PC-9 (cell line): Measurements from ENCODE around the gene MC4R. TPM values are rescaled to one million over a fixed set of nuclear protein-coding genes. Genes with fewer than 3 reads are reported as not detected.

Experiments used
- BruUV-seq: library from RNA; stranded (reverse); fragments of 400-500 nt; replicated peaks from 2 replicates; lab custom pipeline; 2021; lab: Mats Ljungman, UMichigan
- CTCF ChIA-PET: fragments of 300-600 bp; sonication (Branson Sonifier 250); formaldehyde crosslinking; loops from one replicate; lab custom pipeline; 2022; ENCODE audit warnings: antibody characterized with exemption; lab: Charles Lee
- POLR2A ChIA-PET: fragments of 300-600 bp; sonication (Branson Sonifier 250); formaldehyde crosslinking; loops from one replicate; lab custom pipeline; 2022; ENCODE audit warnings: antibody characterized with exemption; ENCODE audit not compliant: unreplicated experiment; lab: Charles Lee
- DNase-seq, 2 experiments: peaks; one replicate each; pipeline versions ENCODE4 v3.0.0 to v3.0.0-alpha.2; 2015 to 2022; ENCODE audit warnings: mixed read lengths in 1 of 2
- H2AFZ ChIP-seq: fragments of 200-600 bp; sonication (generic); 2 replicates; pipeline ENCODE4 v1.8.1; 2017; ENCODE audit warnings: antibody characterized with exemption
- H3F3A ChIP-seq: fragments of 200-600 bp; sonication (generic); 2 replicates; pipeline ENCODE4 v1.8.1; 2017; ENCODE audit warnings: antibody characterized with exemption, mild to moderate bottlenecking, low read depth; ENCODE audit not compliant: insufficient read depth
- H3K27ac ChIP-seq: fragments of 200-600 bp; sonication (generic); 2 replicates; pipeline ENCODE4 v1.6.1; 2016; ENCODE audit warnings: mixed run types
- H3K27me3 ChIP-seq: fragments of 200-600 bp; sonication (generic); 2 replicates; pipeline ENCODE4 v1.6.1; 2016; ENCODE audit warnings: low read depth, mixed run types; ENCODE audit not compliant: insufficient read depth
- H3K36me3 ChIP-seq: fragments of 200-600 bp; sonication (generic); 2 replicates; pipeline ENCODE4 v1.6.1; 2016; ENCODE audit warnings: low read depth, mixed run types
- H3K4me1 ChIP-seq: fragments of 200-600 bp; sonication (generic); replicated peaks from 2 replicates; pipeline ENCODE4 v1.6.1; 2016; ENCODE audit warnings: mixed run types; ENCODE audit not compliant: insufficient read depth
- H3K4me2 ChIP-seq: fragments of 200-600 bp; sonication (generic); 2 replicates; pipeline ENCODE4 v1.6.1; 2017; ENCODE audit warnings: mixed run types
- H3K4me3 ChIP-seq: fragments of 200-600 bp; sonication (generic); 2 replicates; pipeline ENCODE4 v1.6.1; 2016; ENCODE audit warnings: mixed run types
- H3K79me2 ChIP-seq: fragments of 200-600 bp; sonication (generic); 2 replicates; pipeline ENCODE4 v1.6.1; 2017; ENCODE audit warnings: low read depth, mixed run types
- H3K9me2 ChIP-seq: fragments of 200-600 bp; sonication (generic); 2 replicates; pipeline ENCODE4 v1.8.1; 2017; ENCODE audit warnings: mild to moderate bottlenecking; ENCODE audit not compliant: insufficient read depth
- H3K9me3 ChIP-seq: fragments of 200-600 bp; sonication (generic); 2 replicates; pipeline ENCODE4 v1.8.1; 2016; ENCODE audit warnings: low read depth; ENCODE audit not compliant: insufficient read depth
- H4K20me1 ChIP-seq: fragments of 200-600 bp; sonication (generic); 2 replicates; pipeline ENCODE4 v1.8.1; 2017; ENCODE audit not compliant: insufficient read depth
- EZH2 ChIP-seq: fragments of 200-600 bp; sonication (generic); IDR thresholded peaks from 2 replicates; pipeline ENCODE4 v1.8.0; 2017; ENCODE audit warnings: antibody characterized with exemption, low read depth
- intact Hi-C: fragments of 100-400 bp; cut with micrococcal nuclease; formaldehyde crosslinking; loops from one replicate; pipeline ENCODE4 v1.10.0; 2022; ENCODE audit not compliant: unreplicated experiment
- total RNA-seq: library from RNA; stranded (reverse); gene quantifications from 2 replicates; pipeline ENCODE4 v1.2.3, GENCODE V29; 2021
- TF ChIP-seq, protein P1 (sequence below): fragments of 200-600 bp; sonication (generic); conservative IDR thresholded peaks from 2 replicates; pipeline ENCODE4 v1.6.1; 2017; ENCODE audit warnings: mixed run types, antibody characterized with exemption, mild to moderate bottlenecking, moderate library complexity

The MC4R gene
- total RNA-seq, 1 experiment from 2014 or later = not detected

DNA sequence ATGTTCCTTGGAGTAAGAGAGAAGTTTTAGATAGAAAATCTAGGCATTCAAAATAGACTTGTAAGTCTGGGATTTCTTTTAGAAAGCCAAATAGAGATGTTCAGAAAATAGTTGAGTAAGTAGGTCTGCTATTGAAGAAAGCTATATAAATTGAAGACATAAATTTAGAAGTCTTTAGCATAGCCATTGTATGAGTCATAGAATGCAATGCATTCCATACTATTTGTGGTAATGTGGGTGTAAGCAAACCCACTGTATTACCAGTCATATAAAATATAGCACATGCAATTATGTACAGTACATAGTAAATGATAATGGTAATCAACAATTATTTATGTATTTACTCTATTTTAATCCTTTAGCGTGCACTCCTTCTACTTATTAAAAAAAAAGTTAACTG, 14.1 kb downstream of the MC4R start:
- Histone ChIP-seq H3K9me2 (no peaks in the 10 kb centered on the region), H2AFZ (no peak overlapping the region), H3K27me3 (no peaks in the 10 kb centered on the region), H3F3A (no peaks in the 10 kb centered on the region), H3K27ac (no peak overlapping the region), H3K4me3 (no peak overlapping the region), H3K36me3 (no peaks in the 10 kb centered on the region), H3K9me3 (no peaks in the 10 kb centered on the region), H4K20me1 (no peaks in the 10 kb centered on the region), H3K4me1 (peaks cover 7% of the 10 kb centered on the region; the same call in 1 of the 2 replicates), H3K4me2 (no peak overlapping the region), H3K79me2 (no peaks in the 10 kb centered on the region)
- BruUV-seq = no TSS peak
- ChIA-PET CTCF (interaction anchor here (0.6 kb wide), 1 partner anchor 198 kb away, joined by 3 read pairs; no protein-coding TSS in a partner anchor), POLR2A (no interaction called here)
- intact Hi-C loops = no loop called here
- DNase-seq = peak in 1 of 2 experiments; percentile 44
- TF ChIP-seq, protein P1, sequence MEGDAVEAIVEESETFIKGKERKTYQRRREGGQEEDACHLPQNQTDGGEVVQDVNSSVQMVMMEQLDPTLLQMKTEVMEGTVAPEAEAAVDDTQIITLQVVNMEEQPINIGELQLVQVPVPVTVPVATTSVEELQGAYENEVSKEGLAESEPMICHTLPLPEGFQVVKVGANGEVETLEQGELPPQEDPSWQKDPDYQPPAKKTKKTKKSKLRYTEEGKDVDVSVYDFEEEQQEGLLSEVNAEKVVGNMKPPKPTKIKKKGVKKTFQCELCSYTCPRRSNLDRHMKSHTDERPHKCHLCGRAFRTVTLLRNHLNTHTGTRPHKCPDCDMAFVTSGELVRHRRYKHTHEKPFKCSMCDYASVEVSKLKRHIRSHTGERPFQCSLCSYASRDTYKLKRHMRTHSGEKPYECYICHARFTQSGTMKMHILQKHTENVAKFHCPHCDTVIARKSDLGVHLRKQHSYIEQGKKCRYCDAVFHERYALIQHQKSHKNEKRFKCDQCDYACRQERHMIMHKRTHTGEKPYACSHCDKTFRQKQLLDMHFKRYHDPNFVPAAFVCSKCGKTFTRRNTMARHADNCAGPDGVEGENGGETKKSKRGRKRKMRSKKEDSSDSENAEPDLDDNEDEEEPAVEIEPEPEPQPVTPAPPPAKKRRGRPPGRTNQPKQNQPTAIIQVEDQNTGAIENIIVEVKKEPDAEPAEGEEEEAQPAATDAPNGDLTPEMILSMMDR = no peak

GRCh38 chr18:60350941-60351340, 21.6 kb downstream of the MC4R start:
- no peak overlapping the region for H3K27ac ChIP-seq
- no peaks in the 10 kb centered on the region for H3K36me3 ChIP-seq
- H3K4me2 ChIP-seq = no peak overlapping the region
- no peak for DNase-seq
- H3K9me2 ChIP-seq = no peaks in the 10 kb centered on the region; the same call in 1 of the 2 replicates
- TF ChIP-seq, protein P1 = no peak
- TF ChIP-seq EZH2 = no peak
- no peak overlapping the region for H2AFZ ChIP-seq
- no peaks in the 10 kb centered on the region for H4K20me1 ChIP-seq
- no peaks in the 10 kb centered on the region for H3F3A ChIP-seq
- H3K79me2 ChIP-seq = no peaks in the 10 kb centered on the region
- no peak overlapping the region for H3K4me3 ChIP-seq
- CTCF ChIA-PET = no interaction called here
- intact Hi-C loops = no loop called here
- H3K27me3 ChIP-seq = no peaks in the 10 kb centered on the region
- POLR2A ChIA-PET = no interaction called here
- no peaks in the 10 kb centered on the region for H3K9me3 ChIP-seq
- H3K4me1 ChIP-seq = no peaks in the 10 kb centered on the region
- no TSS peak for BruUV-seq

DNA sequence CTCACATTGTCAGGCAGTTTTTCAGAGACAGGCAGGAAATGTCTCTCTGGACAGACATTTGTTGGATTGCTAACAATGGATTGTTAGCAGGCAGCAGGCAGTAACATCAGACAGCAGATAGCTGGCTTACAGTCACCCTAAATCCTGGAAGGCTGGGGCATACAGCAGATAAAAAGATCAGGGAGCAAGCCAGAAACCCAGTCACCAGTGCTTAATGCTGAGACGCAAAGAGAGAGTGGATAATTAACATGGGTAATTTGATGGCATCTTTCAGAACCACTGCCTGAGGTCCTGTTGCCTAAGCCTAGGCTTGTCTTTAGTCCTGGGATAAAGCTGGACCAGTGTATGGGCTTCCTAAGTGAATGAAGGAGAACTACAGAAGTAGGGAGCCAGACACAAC, 22.4 kb downstream of the MC4R start:
- Histone ChIP-seq H3K27me3 (no peaks in the 10 kb centered on the region), H3K4me2 (no peak overlapping the region), H3K4me3 (no peak overlapping the region), H3K79me2 (no peaks in the 10 kb centered on the region), H3K36me3 (no peaks in the 10 kb centered on the region), H3K9me3 (no peaks in the 10 kb centered on the region), H3K4me1 (no peaks in the 10 kb centered on the region), H3F3A (no peaks in the 10 kb centered on the region), H3K27ac (no peak overlapping the region), H3K9me2 (no peaks in the 10 kb centered on the region; the same call in 1 of the 2 replicates), H2AFZ (no peak overlapping the region), H4K20me1 (no peaks in the 10 kb centered on the region)
- intact Hi-C loops = no loop called here
- BruUV-seq = no TSS peak
- ChIA-PET POLR2A (no interaction called here), CTCF (no interaction called here)
- DNase-seq = no peak
- no peak for TF ChIP-seq EZH2

- TF ChIP-seq, protein P1 = no peak
- TF ChIP-seq EZH2 = no peak
- Histone ChIP-seq H3F3A (no peaks in the 10 kb centered on the region), H3K9me3 (no peaks in the 10 kb centered on the region), H3K36me3 (no peaks in the 10 kb centered on the region), H3K4me2 (no peak overlapping the region), H3K27me3 (no peaks in the 10 kb centered on the region), H3K4me1 (no peaks in the 10 kb centered on the region), H3K79me2 (no peaks in the 10 kb centered on the region), H3K4me3 (no peak overlapping the region), H2AFZ (no peak overlapping the region), H3K27ac (no peak overlapping the region), H3K9me2 (no peaks in the 10 kb centered on the region), H4K20me1 (no peaks in the 10 kb centered on the region)
- BruUV-seq = no TSS peak
- CTCF ChIA-PET = no interaction called here
- DNase-seq = no peak
- intact Hi-C loops = no loop called here
- POLR2A ChIA-PET = no interaction called here
Measured at GRCh38 chr18:60347526-60348045, 25.0 kb downstream of the MC4R start.
